Gastrocnemius medialis (tissue), 4 donors: ENCODE data around the gene DDX31. TPM values are rescaled to one million over a fixed set of nuclear protein-coding genes. Genes with fewer than 3 reads are reported as not detected.

Source experiments
- ATAC-seq, 2 donors: fragments of 150-250 bp; one replicate each; pipeline ENCODE4 v1.9.1; 2016
- DNase-seq, 2 donors: peaks; one replicate each; pipeline ENCODE4 v3.0.0-alpha.2; 2019
- H3K27ac ChIP-seq, 4 donors: fragments of 200-600 bp; sonication (generic); 1 replicate in 1 of 4; 2 replicates in 3 of 4; pipeline ENCODE4 v1.5.1; 2016 to 2018; ENCODE audit warnings: mild to moderate bottlenecking in 2 of 4, moderate library complexity in 1 of 4
- H3K27me3 ChIP-seq, 3 donors: fragments of 200-600 bp; sonication (generic) in 2 of 3; 1 replicate in 1 of 3; 2 replicates in 2 of 3; pipeline versions ENCODE4 v1.5.1 to v1.6.0; 2016 to 2019; ENCODE audit warnings: mild to moderate bottlenecking in 1 of 3, moderate library complexity in 1 of 3
- H3K36me3 ChIP-seq, 2 donors: fragments of 200-600 bp; sonication (generic) in 1 of 2; one replicate each; pipeline ENCODE4 v1.5.1; 2017 to 2018
- H3K4me1 ChIP-seq, 2 donors: fragments of 200-600 bp; sonication (generic) in 1 of 2; one replicate each; pipeline ENCODE4 v1.5.1; 2016 to 2017; ENCODE audit warnings: mild to moderate bottlenecking in 2 of 2
- H3K4me3 ChIP-seq, 4 donors: fragments of 200-600 bp; sonication (generic) in 3 of 4; 1 replicate in 1 of 4; 2 replicates in 3 of 4; pipeline ENCODE4 v1.5.1; 2016 to 2019; ENCODE audit warnings: mild to moderate bottlenecking in 2 of 4
- H3K9me3 ChIP-seq, 3 donors: fragments of 200-600 bp; sonication (generic) in 2 of 3; 1 replicate in 1 of 3; 2 replicates in 2 of 3; pipeline ENCODE4 v1.5.1; 2016 to 2019
- POLR2A ChIP-seq, 2 donors: fragments of 450-650 bp; IDR thresholded peaks; one replicate each; pipeline ENCODE4 v1.6.1; 2017; ENCODE audit warnings: antibody characterized with exemption in 2 of 2, mild to moderate bottlenecking in 2 of 2, moderate library complexity in 2 of 2
- in situ Hi-C, 4 donors: fragments of 200-750 bp; cut with MboI; loops; one replicate each; pipeline versions ENCODE4 v1.15.0 to v1.8.0; 2017; ENCODE audit warnings: low sequenced_read_pairs in 4 of 4
- intact Hi-C: fragments of 100-400 bp; cut with DNase I; formaldehyde crosslinking; loops from one replicate; pipeline ENCODE4 v1.15.1; 2023; ENCODE audit warnings: low total_unique reads
- total RNA-seq, 4 donors: library from RNA; depleted of rRNA; stranded (reverse); fragments of >200 nt; gene quantifications; one replicate each; pipeline versions ENCODE4 v1.1.0 to v1.2.3, GENCODE V29; 2016
- TF ChIP-seq, protein P1 (sequence below), 5 experiments: fragments of 450-650 bp in 3 of 5; fragments of 200-600 bp in 2 of 5; sonication (generic) in 2 of 5; IDR thresholded peaks in 4 of 5; conservative IDR thresholded peaks in 1 of 5; 1 replicate in 4 of 5; 2 replicates in 1 of 5; pipeline ENCODE4 v1.5.1; 2016 to 2019; ENCODE audit warnings: antibody characterized with exemption in 5 of 5, mild to moderate bottlenecking in 3 of 5, moderate library complexity in 3 of 5

Gene DDX31
- total RNA-seq, 4 donors from 2014 or later: 5.4 to 8.8 (median 6.4) TPM

DNA sequence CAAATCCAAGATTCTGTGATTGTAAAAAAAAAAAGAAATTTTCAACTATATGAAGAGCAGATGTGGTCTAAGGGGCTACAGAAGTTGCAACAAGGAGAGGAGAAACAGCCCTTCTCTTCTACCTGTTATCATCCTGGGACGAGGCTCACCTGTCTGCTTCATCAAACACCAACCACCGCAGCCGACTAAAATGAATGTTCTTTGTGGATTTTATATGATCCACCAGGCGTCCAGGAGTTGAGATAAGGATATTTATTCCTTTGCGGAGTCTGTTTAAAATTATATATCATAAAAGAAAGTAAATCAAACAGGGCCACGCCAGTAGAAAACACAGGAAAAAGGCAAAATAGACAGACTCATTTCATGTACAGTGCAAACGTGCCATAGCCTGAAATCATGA, 21.5 kb downstream of the DDX31 start:
- no peaks in the 10 kb centered on the region for H3K4me1 ChIP-seq
- TF ChIP-seq, protein P1, sequence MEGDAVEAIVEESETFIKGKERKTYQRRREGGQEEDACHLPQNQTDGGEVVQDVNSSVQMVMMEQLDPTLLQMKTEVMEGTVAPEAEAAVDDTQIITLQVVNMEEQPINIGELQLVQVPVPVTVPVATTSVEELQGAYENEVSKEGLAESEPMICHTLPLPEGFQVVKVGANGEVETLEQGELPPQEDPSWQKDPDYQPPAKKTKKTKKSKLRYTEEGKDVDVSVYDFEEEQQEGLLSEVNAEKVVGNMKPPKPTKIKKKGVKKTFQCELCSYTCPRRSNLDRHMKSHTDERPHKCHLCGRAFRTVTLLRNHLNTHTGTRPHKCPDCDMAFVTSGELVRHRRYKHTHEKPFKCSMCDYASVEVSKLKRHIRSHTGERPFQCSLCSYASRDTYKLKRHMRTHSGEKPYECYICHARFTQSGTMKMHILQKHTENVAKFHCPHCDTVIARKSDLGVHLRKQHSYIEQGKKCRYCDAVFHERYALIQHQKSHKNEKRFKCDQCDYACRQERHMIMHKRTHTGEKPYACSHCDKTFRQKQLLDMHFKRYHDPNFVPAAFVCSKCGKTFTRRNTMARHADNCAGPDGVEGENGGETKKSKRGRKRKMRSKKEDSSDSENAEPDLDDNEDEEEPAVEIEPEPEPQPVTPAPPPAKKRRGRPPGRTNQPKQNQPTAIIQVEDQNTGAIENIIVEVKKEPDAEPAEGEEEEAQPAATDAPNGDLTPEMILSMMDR (IDR thresholded peaks at IDR 0.05 in 4 of 5, conservative IDR thresholded peaks at IDR 0.05 in 1 of 5): no peak
- TF ChIP-seq POLR2A (IDR thresholded peaks at IDR 0.05): no peak
- H3K27ac ChIP-seq: no peak overlapping the region
- intact Hi-C loops: no loop called here
- no peaks in the 10 kb centered on the region for H3K9me3 ChIP-seq
- H3K36me3 ChIP-seq: peaks cover 0 to 89% of the 10 kb centered on the region in 2 donors
- no peak for DNase-seq
- no peak for ATAC-seq
- H3K27me3 ChIP-seq: no peaks in the 10 kb centered on the region
- in situ Hi-C loops: no loop called here
- H3K4me3 ChIP-seq: no peak overlapping the region

DNA sequence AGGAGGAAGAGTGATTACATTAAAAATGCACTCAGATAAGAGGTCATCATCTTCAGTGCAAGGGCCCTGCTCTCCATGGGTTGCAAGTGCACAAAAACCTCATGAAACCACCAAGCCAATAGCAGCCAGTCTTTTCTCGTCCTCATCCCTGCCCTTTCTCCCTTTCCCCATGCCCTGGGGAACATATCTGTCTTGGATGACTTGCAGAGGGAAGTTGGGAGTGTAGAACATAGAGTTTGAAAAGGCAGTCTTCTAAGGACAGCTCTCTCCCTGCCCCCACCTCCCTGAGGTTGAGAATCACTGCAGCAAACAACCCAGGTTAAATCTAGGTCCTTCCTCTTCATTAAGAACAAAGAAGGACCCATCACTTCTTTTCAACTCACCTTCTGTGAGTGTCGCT, 22.0 kb downstream of the DDX31 start:
- TF ChIP-seq, protein P1 (IDR thresholded peaks at IDR 0.05 in 4 of 5, conservative IDR thresholded peaks at IDR 0.05 in 1 of 5): no peak
- no peak for TF ChIP-seq POLR2A (IDR thresholded peaks at IDR 0.05)
- intact Hi-C loops (no loop called here), in situ Hi-C loops (no loop called here)
- no peaks in the 10 kb centered on the region for H3K27me3 ChIP-seq
- DNase-seq: no peak
- no peak overlapping the region for H3K27ac ChIP-seq
- H3K36me3 ChIP-seq: peaks cover 0 to 93% of the 10 kb centered on the region in 2 donors
- no peaks in the 10 kb centered on the region for H3K9me3 ChIP-seq
- H3K4me1 ChIP-seq: no peaks in the 10 kb centered on the region
- H3K4me3 ChIP-seq: no peak overlapping the region
- ATAC-seq: no peak

DNA sequence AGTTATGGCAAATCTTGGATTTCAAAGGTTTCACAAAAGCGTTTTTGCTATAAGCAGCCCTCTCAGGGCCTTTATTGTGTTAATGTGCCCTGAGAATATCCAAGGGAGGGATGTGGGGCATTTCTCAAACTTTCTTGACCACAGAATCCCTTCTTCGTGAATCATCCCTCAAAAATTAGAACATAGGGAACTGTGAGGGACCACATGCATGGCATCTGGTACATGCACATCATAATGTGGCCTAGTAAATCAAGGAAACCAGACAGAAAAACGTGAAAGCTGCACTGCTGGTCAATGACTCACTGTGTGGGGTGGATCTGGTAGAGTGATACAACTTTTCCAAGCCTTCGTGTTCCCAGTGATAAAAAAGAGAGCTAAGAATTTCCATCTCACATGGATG, 22.4 kb downstream of the DDX31 start:
- Histone ChIP-seq H3K36me3 (peaks cover 0 to 91% of the 10 kb centered on the region in 2 donors), H3K4me3 (no peak overlapping the region), H3K4me1 (no peaks in the 10 kb centered on the region), H3K27ac (no peak overlapping the region), H3K27me3 (no peaks in the 10 kb centered on the region), H3K9me3 (no peaks in the 10 kb centered on the region)
- DNase-seq (no peak), ATAC-seq (no peak)
- in situ Hi-C loops: no loop called here
- no peak for TF ChIP-seq POLR2A (IDR thresholded peaks at IDR 0.05)
- TF ChIP-seq, protein P1 (IDR thresholded peaks at IDR 0.05 in 4 of 5, conservative IDR thresholded peaks at IDR 0.05 in 1 of 5): no peak
- intact Hi-C loops: no loop called here

DNA sequence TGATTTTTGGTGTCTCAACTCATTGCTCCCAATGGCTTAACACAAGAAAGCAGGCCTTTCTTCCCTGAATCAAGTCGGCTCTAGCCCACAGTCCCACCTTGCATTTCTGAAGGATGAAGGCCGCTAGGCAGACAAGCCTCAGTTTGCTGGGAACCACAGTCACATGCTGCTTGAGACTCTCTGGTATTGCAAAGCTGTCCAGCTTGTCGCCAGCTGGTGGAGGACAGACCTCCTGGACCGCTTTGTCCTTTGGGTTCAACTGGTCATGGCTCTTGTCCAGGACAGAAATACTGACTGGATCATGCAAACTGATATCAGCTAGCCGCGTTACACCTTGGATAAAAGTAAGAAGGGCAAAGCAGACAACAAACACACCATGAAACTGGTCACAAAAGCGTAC, 23.1 kb downstream of the DDX31 start:
- intact Hi-C loops: no loop called here
- TF ChIP-seq, protein P1 (IDR thresholded peaks at IDR 0.05 in 4 of 5, conservative IDR thresholded peaks at IDR 0.05 in 1 of 5): no peak
- no peak for TF ChIP-seq POLR2A (IDR thresholded peaks at IDR 0.05)
- in situ Hi-C loops: no loop called here
- Histone ChIP-seq H3K27ac (no peak overlapping the region), H3K36me3 (peaks cover 0 to 93% of the 10 kb centered on the region in 2 donors), H3K4me3 (no peak overlapping the region), H3K9me3 (no peaks in the 10 kb centered on the region), H3K27me3 (no peaks in the 10 kb centered on the region), H3K4me1 (no peaks in the 10 kb centered on the region)
- ATAC-seq: no peak
- no peak for DNase-seq

DNA sequence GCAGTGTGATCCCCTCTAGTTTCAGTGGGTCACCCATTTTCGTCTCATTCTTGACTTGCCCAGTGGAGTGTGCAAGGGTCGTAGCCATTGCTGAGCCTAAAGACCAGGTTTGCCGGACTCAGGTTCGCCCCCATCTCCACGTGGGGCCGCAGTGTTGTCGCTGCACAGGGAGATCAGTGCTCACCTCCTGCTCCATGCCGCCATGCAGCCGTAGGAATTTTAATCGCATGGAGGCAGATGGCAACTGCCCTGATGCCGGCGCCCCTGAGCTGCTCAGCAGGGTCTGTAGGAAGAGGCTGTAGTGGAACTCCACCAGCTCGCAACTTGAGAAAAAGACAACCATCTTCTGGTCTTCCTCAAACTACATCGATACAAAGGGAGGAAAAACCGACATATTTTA, 24.1 kb downstream of the DDX31 start:
- in situ Hi-C loops (no loop called here), intact Hi-C loops (no loop called here)
- H3K27ac ChIP-seq: no peak overlapping the region
- TF ChIP-seq, protein P1 (IDR thresholded peaks at IDR 0.05 in 4 of 5, conservative IDR thresholded peaks at IDR 0.05 in 1 of 5): no peak
- no peak for TF ChIP-seq POLR2A (IDR thresholded peaks at IDR 0.05)
- no peaks in the 10 kb centered on the region for H3K27me3 ChIP-seq
- DNase-seq (no peak), ATAC-seq (no peak)
- no peak overlapping the region for H3K4me3 ChIP-seq
- no peaks in the 10 kb centered on the region for H3K4me1 ChIP-seq
- H3K36me3 ChIP-seq: peaks cover 0 to 93% of the 10 kb centered on the region in 2 donors
- no peaks in the 10 kb centered on the region for H3K9me3 ChIP-seq
